SK-N-SH treated with all-trans-retinoic acid at 6 μM for 48 hours (cell line): Measurements from ENCODE around the gene KCTD2.

Source experiments
- ATAC-seq: fragments of 200-7000 bp; cut with Tn5 transposase; 3 replicates; pipeline ENCODE4 v1.9.1; 2020; ENCODE audit warnings: mild to moderate bottlenecking, moderate library complexity
- ARNTL ChIP-seq: fragments of 450-650 bp; formaldehyde crosslinking; IDR thresholded peaks from 2 replicates; pipeline ENCODE4 v1.5.0; 2020; ENCODE audit warnings: low read depth, mild to moderate bottlenecking, moderate library complexity, borderline replicate concordance
- BACH2 ChIP-seq: fragments of 250-450 bp; sonication (Bioruptor Pico); IDR thresholded peaks from 2 replicates; pipeline ENCODE4 v1.9.0; 2021; ENCODE audit warnings: mild to moderate bottlenecking, borderline replicate concordance
- CREB5 ChIP-seq: fragments of 250-450 bp; sonication (Bioruptor Pico); IDR thresholded peaks from 2 replicates; pipeline ENCODE4 v1.5.1; 2020; ENCODE audit warnings: low read depth, mild to moderate bottlenecking, moderate library complexity
- CSRNP3 ChIP-seq: fragments of 250-450 bp; sonication (Bioruptor Pico); IDR thresholded peaks from 2 replicates; pipeline ENCODE4 v1.5.1; 2021; ENCODE audit warnings: mild to moderate bottlenecking, moderate library complexity
- ESRRG ChIP-seq: fragments of 250-450 bp; sonication (Bioruptor Pico); IDR thresholded peaks from 2 replicates; pipeline ENCODE4 v1.6.1; 2021; ENCODE audit warnings: mild to moderate bottlenecking
- GLIS3 ChIP-seq: fragments of 250-450 bp; sonication (Bioruptor Pico); IDR thresholded peaks from 2 replicates; pipeline ENCODE4 v1.5.0; 2020; ENCODE audit warnings: mild to moderate bottlenecking, moderate library complexity
- ISL1 ChIP-seq: fragments of 250-450 bp; sonication (Bioruptor Pico); IDR thresholded peaks from 2 replicates; pipeline ENCODE4 v2.1.2; 2022; ENCODE audit warnings: mild to moderate bottlenecking, moderate library complexity
- PATZ1 ChIP-seq: fragments of 250-450 bp; sonication (Bioruptor Pico); IDR thresholded peaks from 2 replicates; pipeline ENCODE4 v1.8.0; 2020; ENCODE audit warnings: mild to moderate bottlenecking, moderate library complexity, borderline replicate concordance
- POU6F1 ChIP-seq: fragments of 250-450 bp; sonication (Bioruptor Pico); IDR thresholded peaks from 2 replicates; pipeline ENCODE4 v1.8.0; 2021; ENCODE audit warnings: low read depth, mild to moderate bottlenecking, moderate library complexity, borderline replicate concordance
- PPARA ChIP-seq: fragments of 250-450 bp; sonication (Bioruptor Pico); IDR thresholded peaks from 2 replicates; pipeline ENCODE4 v1.5.0; 2020; ENCODE audit warnings: mild to moderate bottlenecking, borderline replicate concordance
- RARB ChIP-seq: fragments of 250-450 bp; sonication (Bioruptor Pico); IDR thresholded peaks from 2 replicates; pipeline ENCODE4 v1.8.0; 2021; ENCODE audit warnings: mild to moderate bottlenecking, moderate library complexity
- TCF4 ChIP-seq: fragments of 250-450 bp; sonication (Bioruptor Pico); IDR thresholded peaks from 2 replicates; pipeline ENCODE4 v1.8.0; 2021; ENCODE audit warnings: mild to moderate bottlenecking, moderate library complexity, borderline replicate concordance
- TOX ChIP-seq: fragments of 250-450 bp; sonication (Bioruptor Pico); IDR thresholded peaks from 2 replicates; pipeline ENCODE4 v1.8.0; 2021; ENCODE audit warnings: mild to moderate bottlenecking, moderate library complexity, borderline replicate concordance
- TSHZ2 ChIP-seq: fragments of 250-450 bp; sonication (Bioruptor Pico); IDR thresholded peaks from 2 replicates; pipeline ENCODE4 v1.5.0; 2020; ENCODE audit warnings: mild to moderate bottlenecking, moderate library complexity
- ZC3H10 ChIP-seq: fragments of 250-450 bp; sonication (Bioruptor Pico); IDR thresholded peaks from 2 replicates; pipeline ENCODE4 v1.5.1; 2021; ENCODE audit warnings: mild to moderate bottlenecking, moderate library complexity
- ZFP3 ChIP-seq: fragments of 250-450 bp; sonication (Bioruptor Pico); IDR thresholded peaks from 2 replicates; pipeline ENCODE4 v1.5.0; 2020; ENCODE audit warnings: mild to moderate bottlenecking, moderate library complexity
- ZFP30 ChIP-seq: fragments of 450-650 bp; formaldehyde crosslinking; IDR thresholded peaks from 2 replicates; pipeline ENCODE4 v1.5.0; 2022; ENCODE audit warnings: mild to moderate bottlenecking, moderate library complexity
- ZNF565 ChIP-seq: fragments of 450-650 bp; formaldehyde crosslinking; conservative IDR thresholded peaks from 2 replicates; pipeline ENCODE4 v1.5.0; 2020; ENCODE audit warnings: low read depth, mild to moderate bottlenecking, moderate library complexity
- ZNF70 ChIP-seq: fragments of 450-650 bp; formaldehyde crosslinking; IDR thresholded peaks from 2 replicates; pipeline ENCODE4 v1.5.0; 2020; ENCODE audit warnings: mild to moderate bottlenecking, moderate library complexity
- ZNF8 ChIP-seq: fragments of 450-650 bp; formaldehyde crosslinking; IDR thresholded peaks from 2 replicates; pipeline ENCODE4 v1.5.0; 2020; ENCODE audit warnings: mild to moderate bottlenecking, moderate library complexity

Gene KCTD2

GRCh38 chr17:75064460-75064859 lies 17.4 kb downstream of the KCTD2 start:
- TF ChIP-seq RARB (CRISPR knock-in tag) (no peak), ISL1 (CRISPR knock-in tag) (no peak), ARNTL (no peak), GLIS3 (no peak), ZFP3 (CRISPR knock-in tag) (no peak), PPARA (CRISPR knock-in tag) (no peak), CREB5 (CRISPR knock-in tag) (no peak), ZNF8 (no peak), ZNF70 (CRISPR knock-in tag) (no peak), BACH2 (CRISPR knock-in tag) (no peak), ZC3H10 (CRISPR knock-in tag) (no peak), ESRRG (CRISPR knock-in tag) (no peak), TSHZ2 (CRISPR knock-in tag) (no peak), POU6F1 (no peak), TCF4 (CRISPR knock-in tag) (no peak), PATZ1 (no peak), ZNF565 (CRISPR knock-in tag) (no peak), CSRNP3 (CRISPR knock-in tag) (no peak), ZFP30 (CRISPR knock-in tag) (no peak), TOX (no peak)
- ATAC-seq: no peak

- TF ChIP-seq POU6F1: no peak
- no peak for TF ChIP-seq TSHZ2 (CRISPR knock-in tag)
- no peak for TF ChIP-seq ZNF8
- no peak for TF ChIP-seq CSRNP3 (CRISPR knock-in tag)
- TF ChIP-seq ISL1 (CRISPR knock-in tag): no peak
- TF ChIP-seq ESRRG (CRISPR knock-in tag): no peak
- no peak for TF ChIP-seq ZFP30 (CRISPR knock-in tag)
- no peak for ATAC-seq
These were observed 18.0 kb downstream of the KCTD2 start for GRCh38 chr17:75064867-75065561.
